Neuronal stem cell (in vitro differentiated cells): ENCODE measurements around the gene LINGO3.

Source experiments
- DNase-seq: peaks from one replicate; pipeline ENCODE4 v3.0.0-alpha.2; 2013; ENCODE audit warnings: low spot score
- H2AFZ ChIP-seq: one replicate; pipeline ENCODE4 v1.6.1; 2013; ENCODE audit warnings: mild to moderate bottlenecking, low read length, inconsistent platforms
- H2AK5ac ChIP-seq: 2 replicates; pipeline ENCODE4 v1.6.1; 2013; ENCODE audit warnings: low read depth, mild to moderate bottlenecking, inconsistent platforms, low read length, moderate library complexity, mixed read lengths
- H2BK120ac ChIP-seq: 2 replicates; pipeline ENCODE4 v1.6.1; 2013; ENCODE audit warnings: low read depth, mild to moderate bottlenecking, inconsistent platforms, low read length, moderate library complexity, mixed read lengths
- H2BK12ac ChIP-seq: one replicate; pipeline ENCODE4 v1.6.1; 2013; ENCODE audit warnings: low read length, inconsistent platforms
- H2BK15ac ChIP-seq: 2 replicates; pipeline ENCODE4 v1.6.1; 2013; ENCODE audit warnings: mild to moderate bottlenecking, low read length, inconsistent platforms, mixed read lengths
- H2BK5ac ChIP-seq: one replicate; pipeline ENCODE4 v1.6.1; 2013; ENCODE audit warnings: inconsistent platforms, mild to moderate bottlenecking, low read length, moderate library complexity
- H3K14ac ChIP-seq: one replicate; pipeline ENCODE4 v1.6.1; 2013; ENCODE audit warnings: low read length, inconsistent platforms
- H3K18ac ChIP-seq: 2 replicates; pipeline ENCODE4 v1.6.1; 2013; ENCODE audit warnings: low read length, inconsistent platforms
- H3K23ac ChIP-seq: 2 replicates; pipeline ENCODE4 v1.6.1; 2013; ENCODE audit warnings: low read depth, mild to moderate bottlenecking, mixed read lengths, low read length, inconsistent platforms; ENCODE audit not compliant: poor library complexity
- H3K27ac ChIP-seq: replicated peaks from 3 replicates; pipeline ENCODE4 v1.5.1; 2013; ENCODE audit warnings: low read length, inconsistent platforms
- H3K27me3 ChIP-seq, 3 experiments: 2 replicates each; pipeline ENCODE4 v1.6.1; 2013; ENCODE audit warnings: low read length in 3 of 3, mild to moderate bottlenecking in 2 of 3, inconsistent platforms in 1 of 3, low read depth in 1 of 3, mixed read lengths in 1 of 3, moderate library complexity in 1 of 3; ENCODE audit not compliant: control insufficient read depth in 3 of 3, insufficient read depth in 3 of 3
- H3K36me3 ChIP-seq, 2 donors: replicated peaks in 1 of 2; 2 replicates each; pipeline ENCODE4 v1.6.1; 2013; ENCODE audit warnings: low read length in 2 of 2; ENCODE audit not compliant: control insufficient read depth in 2 of 2, insufficient read depth in 2 of 2
- H3K4ac ChIP-seq: 2 replicates; pipeline ENCODE4 v1.6.1; 2013; ENCODE audit warnings: inconsistent platforms, mild to moderate bottlenecking, low read length, moderate library complexity
- H3K4me1 ChIP-seq, 2 donors: 1 replicate in 1 of 2; 2 replicates in 1 of 2; pipeline ENCODE4 v1.6.1; 2013; ENCODE audit warnings: low read length in 2 of 2, low read depth in 1 of 2; ENCODE audit not compliant: control insufficient read depth in 2 of 2, insufficient read depth in 1 of 2
- H3K4me2 ChIP-seq: one replicate; pipeline ENCODE4 v1.6.1; 2013; ENCODE audit warnings: mild to moderate bottlenecking, low read length, inconsistent platforms; ENCODE audit not compliant: insufficient read depth, poor library complexity, severe bottlenecking
- H3K4me3 ChIP-seq, 2 donors: 2 replicates each; pipeline ENCODE4 v1.5.1; 2013; ENCODE audit warnings: low read length in 2 of 2, mild to moderate bottlenecking in 2 of 2, inconsistent platforms in 1 of 2, moderate library complexity in 1 of 2
- H3K79me1 ChIP-seq: one replicate; pipeline ENCODE4 v1.6.1; 2013; ENCODE audit warnings: low read depth, mild to moderate bottlenecking, inconsistent platforms, low read length, moderate library complexity
- H3K9ac ChIP-seq: one replicate; pipeline ENCODE4 v1.6.1; 2013; ENCODE audit warnings: mild to moderate bottlenecking, low read depth, low read length, inconsistent platforms; ENCODE audit not compliant: poor library complexity
- H3K9me3 ChIP-seq, 2 donors: replicated peaks in 1 of 2; 2 replicates each; pipeline versions ENCODE3 to v1.6.1; 2013; ENCODE audit warnings: low read length in 2 of 2, mild to moderate bottlenecking in 2 of 2, inconsistent platforms in 1 of 2, low read depth in 1 of 2, mixed read lengths in 1 of 2, moderate library complexity in 1 of 2; ENCODE audit not compliant: control insufficient read depth in 2 of 2, insufficient read depth in 1 of 2
- H4K8ac ChIP-seq: one replicate; pipeline ENCODE4 v1.6.1; 2013; ENCODE audit warnings: low read depth, mild to moderate bottlenecking, inconsistent platforms, low read length, moderate library complexity
- H4K91ac ChIP-seq: one replicate; pipeline ENCODE4 v1.6.1; 2013; ENCODE audit warnings: low read length, low read depth, mild to moderate bottlenecking, inconsistent platforms; ENCODE audit not compliant: poor library complexity
- WGBS, 2 donors: extraction: QIAGEN DNeasy Blood & Tissue Kit; methylation state at CpG; one replicate each; pipeline ENCODE4 v1.1.7; 2013; ENCODE audit warnings: missing lambda C conversion rate in 2 of 2, mixed read lengths in 1 of 2; ENCODE audit not compliant: insufficient read length in 2 of 2, insufficient replicate concordance in 1 of 2; ENCODE audit errors: extremely low coverage in 2 of 2; 5-methylcytosine and 5-hydroxymethylcytosine counted together

The LINGO3 gene

GRCh38 chr19:2354670-2355069 is 46.7 kb upstream of the LINGO3 start:
- Histone ChIP-seq H3K9ac (no peak overlapping the region), H3K4me3 (no peak overlapping the region), H2BK120ac (no peak overlapping the region), H2AFZ (no peak overlapping the region), H4K8ac (no peak overlapping the region), H2AK5ac (no peak overlapping the region), H3K4me2 (no peak overlapping the region), H2BK12ac (no peak overlapping the region), H2BK15ac (no peak overlapping the region), H3K27ac (no peak overlapping the region), H3K14ac (no peak overlapping the region), H2BK5ac (no peak overlapping the region), H3K23ac (peak overlapping the region; percentile 31), H3K36me3 (peaks cover 7 to 24% of the 10 kb centered on the region in 2 donors), H3K27me3 (peaks cover 0 to 2% (median 2%) of the 10 kb centered on the region in 3 experiments), H3K4me1 (no peaks in the 10 kb centered on the region), H3K9me3 (no peaks in the 10 kb centered on the region), H3K18ac (no peak overlapping the region), H3K4ac (no peak overlapping the region), H4K91ac (no peak overlapping the region), H3K79me1 (peaks cover 2% of the 10 kb centered on the region)
- no peak for DNase-seq
- no CpG with 5 or more reads among the region's 17 CpGs for WGBS, 2 donors

- peak overlapping the region; percentile 31 for H3K23ac ChIP-seq
- no peak overlapping the region for H3K27ac ChIP-seq
- H3K4me2 ChIP-seq = no peak overlapping the region
- no peak overlapping the region for H2BK12ac ChIP-seq
- H3K18ac ChIP-seq = no peak overlapping the region
- H3K79me1 ChIP-seq = peaks cover 2% of the 10 kb centered on the region
- H2BK5ac ChIP-seq = no peak overlapping the region
- H3K4ac ChIP-seq = no peak overlapping the region
- no peaks in the 10 kb centered on the region for H3K4me1 ChIP-seq
- H3K4me3 ChIP-seq = no peak overlapping the region
- H2BK120ac ChIP-seq = no peak overlapping the region
- H3K9ac ChIP-seq = no peak overlapping the region
- H3K27me3 ChIP-seq = peaks cover 0 to under 1% (median 0%) of the 10 kb centered on the region in 3 experiments
- WGBS, 2 donors = no CpG with 5 or more reads among the region's 34 CpGs
- no peak overlapping the region for H3K14ac ChIP-seq
- peaks cover 7 to 24% of the 10 kb centered on the region in 2 donors for H3K36me3 ChIP-seq
- H4K91ac ChIP-seq = no peak overlapping the region
- no peak overlapping the region for H4K8ac ChIP-seq
- H3K9me3 ChIP-seq = no peaks in the 10 kb centered on the region
- H2AFZ ChIP-seq = no peak overlapping the region
- no peak for DNase-seq
- peak overlapping the region; percentile 21 for H2AK5ac ChIP-seq
- H2BK15ac ChIP-seq = no peak overlapping the region
These were observed 46.1 kb upstream of the LINGO3 start for GRCh38 chr19:2353887-2354592.

- Histone ChIP-seq H4K8ac (no peak overlapping the region), H3K4ac (no peak overlapping the region), H2BK12ac (no peak overlapping the region), H3K79me1 (peaks cover 2% of the 10 kb centered on the region), H3K9me3 (no peaks in the 10 kb centered on the region), H3K4me1 (no peaks in the 10 kb centered on the region), H2BK120ac (no peak overlapping the region), H3K9ac (no peak overlapping the region), H3K27me3 (no peaks in the 10 kb centered on the region), H3K4me2 (no peak overlapping the region), H3K18ac (no peak overlapping the region), H2AFZ (no peak overlapping the region), H2BK15ac (no peak overlapping the region), H3K14ac (no peak overlapping the region), H3K23ac (no peak overlapping the region), H3K4me3 (no peak overlapping the region), H4K91ac (no peak overlapping the region), H3K36me3 (peaks cover 9 to 24% of the 10 kb centered on the region in 2 donors), H2BK5ac (no peak overlapping the region), H2AK5ac (no peak overlapping the region), H3K27ac (no peak overlapping the region)
- no peak for DNase-seq
- no CpG with 5 or more reads among the region's 45 CpGs for WGBS, 2 donors
These were observed 45.4 kb upstream of the LINGO3 start for GRCh38 chr19:2353159-2353886.

GRCh38 chr19:2352121-2352520 is 44.2 kb upstream of the LINGO3 start:
- H3K23ac ChIP-seq = no peak overlapping the region
- no peak overlapping the region for H3K27ac ChIP-seq
- no peak for DNase-seq
- H3K14ac ChIP-seq = peak overlapping the region; percentile 38
- H2BK5ac ChIP-seq = peak overlapping the region; percentile 66
- H3K9ac ChIP-seq = no peak overlapping the region
- no peak overlapping the region for H2AK5ac ChIP-seq
- H2BK120ac ChIP-seq = no peak overlapping the region
- no peak overlapping the region for H3K4me3 ChIP-seq
- no peaks in the 10 kb centered on the region for H3K9me3 ChIP-seq
- H3K18ac ChIP-seq = no peak overlapping the region
- peaks cover 2% of the 10 kb centered on the region for H3K79me1 ChIP-seq
- H3K4me2 ChIP-seq = no peak overlapping the region
- no peak overlapping the region for H4K91ac ChIP-seq
- peak overlapping the region; percentile 92 for H4K8ac ChIP-seq
- no peak overlapping the region for H2BK12ac ChIP-seq
- H2BK15ac ChIP-seq = no peak overlapping the region
- H3K27me3 ChIP-seq = no peaks in the 10 kb centered on the region
- no peaks in the 10 kb centered on the region for H3K4me1 ChIP-seq
- H2AFZ ChIP-seq = no peak overlapping the region
- H3K36me3 ChIP-seq = peaks cover 9 to 24% of the 10 kb centered on the region in 2 donors
- no peak overlapping the region for H3K4ac ChIP-seq
- no CpG with 5 or more reads among the region's 24 CpGs for WGBS, 2 donors
